T-helper 17 cell (primary cell): ENCODE data around the gene SMR3B. TPM values are rescaled to one million over a fixed set of nuclear protein-coding genes. Genes with fewer than 3 reads are reported as not detected.

Source experiments
- ATAC-seq: fragments of 150-1000 bp; cut with Tn5 transposase; 2 replicates; pipeline ENCODE4 v1.10.0; 2021; ENCODE audit warnings: mild to moderate bottlenecking, moderate library complexity
- DNase-seq, 3 donors: peaks; one replicate each; pipeline versions ENCODE4 v3.0.0 to v3.0.0-alpha.2; 2020 to 2021
- H3K9me3 ChIP-seq: one replicate; pipeline ENCODE4 v1.7.0; 2013; ENCODE audit warnings: low read length, mild to moderate bottlenecking; ENCODE audit not compliant: control insufficient read depth, poor library complexity, severe bottlenecking
- H3K27ac Mint-ChIP-seq: one replicate; pipeline ENCODE4 v1.8.0; 2022; ENCODE audit warnings: mild to moderate bottlenecking, moderate library complexity, mixed read lengths
- H3K27me3 Mint-ChIP-seq: one replicate; pipeline ENCODE4 v1.8.0; 2022; ENCODE audit warnings: mixed read lengths
- H3K36me3 Mint-ChIP-seq: one replicate; pipeline ENCODE4 v1.8.0; 2022; ENCODE audit warnings: low read depth, mixed read lengths
- H3K4me1 Mint-ChIP-seq: one replicate; pipeline ENCODE4 v1.8.0; 2022; ENCODE audit warnings: mild to moderate bottlenecking, mixed read lengths
- H3K4me3 Mint-ChIP-seq: one replicate; pipeline ENCODE4 v1.8.0; 2022; ENCODE audit warnings: mild to moderate bottlenecking, moderate library complexity, mixed read lengths
- total RNA-seq, 4 donors: library from RNA in 2 of 4; stranded (reverse) in 2 of 4; gene quantifications; one replicate each; pipeline ENCODE4 v1.2.3 and lab custom pipeline; 2022 to 2026

The SMR3B gene
- total RNA-seq, 2 donors from 2014 or later = not detected

- no peaks in the 10 kb centered on the region for H3K36me3 Mint-ChIP-seq
Measured at GRCh38 chr4:70392057-70392776, 9.3 kb downstream of the SMR3B start.

DNA sequence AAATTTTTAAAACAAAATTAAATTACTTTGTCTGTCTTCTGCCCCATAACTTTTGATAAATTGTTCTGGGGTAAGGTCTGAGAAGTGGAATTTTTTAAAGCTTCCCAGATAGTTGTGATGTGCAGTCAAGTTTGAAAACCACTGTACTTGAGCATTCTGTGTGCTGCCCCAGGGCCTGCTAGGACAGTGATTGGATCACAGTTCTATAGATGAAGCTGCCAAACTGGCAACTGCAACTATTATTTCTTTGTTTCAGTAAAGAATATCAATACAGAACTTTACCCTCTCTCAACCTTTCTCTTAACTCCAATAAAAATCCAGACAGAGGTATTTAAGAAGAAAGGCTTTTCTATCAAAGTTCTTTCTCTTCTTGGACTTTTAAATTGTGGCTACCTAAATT, 14.6 kb downstream of the SMR3B start, which contains the start of gene OPRPN:
OPRPN (plus strand) TSS at position 361 of the 400 bp plus-strand sequence. CDS start 1,346 bp downstream, outside the sequence.
- Mint-ChIP-seq H3K36me3 (no peaks in the 10 kb centered on the region), H3K4me1 (no peaks in the 10 kb centered on the region), H3K27ac (no peak within 1 kb of the TSS), H3K27me3 (no peaks in the 10 kb centered on the region), H3K4me3 (no peak within 1 kb of the TSS)
- no peak for ATAC-seq
- no peaks in the 10 kb centered on the region for H3K9me3 ChIP-seq
- DNase-seq = no peak

More at GRCh38 chr4:70392057-70392776, 9.3 kb downstream of the SMR3B start:
- no peak for DNase-seq
- H3K9me3 ChIP-seq = no peaks in the 10 kb centered on the region
- no peak overlapping the region for H3K4me3 Mint-ChIP-seq
- H3K27me3 Mint-ChIP-seq = no peaks in the 10 kb centered on the region
- no peaks in the 10 kb centered on the region for H3K4me1 Mint-ChIP-seq
- H3K27ac Mint-ChIP-seq = no peak overlapping the region
- ATAC-seq = no peak

DNA sequence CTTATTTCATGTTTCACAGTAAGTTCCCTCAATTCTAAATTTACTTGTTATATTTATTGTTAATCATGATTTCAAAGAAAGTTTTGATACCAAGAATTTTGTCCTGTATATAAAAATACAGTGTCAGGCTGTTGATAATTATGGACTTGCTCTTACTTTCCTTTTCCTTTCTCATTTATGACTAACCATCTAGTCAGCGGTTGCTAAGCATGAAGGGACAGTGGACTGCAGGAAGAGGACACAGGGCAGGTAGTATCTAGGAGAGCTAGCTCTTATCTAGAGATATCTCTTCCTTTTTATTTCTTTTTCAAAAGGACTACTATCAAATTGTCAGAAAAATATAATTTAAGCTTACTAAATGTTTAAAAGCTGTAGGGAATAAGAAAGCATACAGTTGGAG, 16.4 kb downstream of the SMR3B start:
- ATAC-seq (no peak), DNase-seq (no peak)
- no peaks in the 10 kb centered on the region for H3K36me3 Mint-ChIP-seq
- no peaks in the 10 kb centered on the region for H3K27me3 Mint-ChIP-seq
- H3K4me3 Mint-ChIP-seq = no peak overlapping the region
- H3K27ac Mint-ChIP-seq = no peak overlapping the region
- H3K9me3 ChIP-seq = no peaks in the 10 kb centered on the region
- H3K4me1 Mint-ChIP-seq = no peaks in the 10 kb centered on the region

- no peaks in the 10 kb centered on the region for H3K9me3 ChIP-seq
- H3K4me1 Mint-ChIP-seq = no peaks in the 10 kb centered on the region
- no peak overlapping the region for H3K4me3 Mint-ChIP-seq
- DNase-seq = no peak
- no peaks in the 10 kb centered on the region for H3K36me3 Mint-ChIP-seq
- H3K27ac Mint-ChIP-seq = no peak overlapping the region
- no peaks in the 10 kb centered on the region for H3K27me3 Mint-ChIP-seq
- no peak for ATAC-seq
Measured at GRCh38 chr4:70402762-70403161, 19.8 kb downstream of the SMR3B start.

DNA sequence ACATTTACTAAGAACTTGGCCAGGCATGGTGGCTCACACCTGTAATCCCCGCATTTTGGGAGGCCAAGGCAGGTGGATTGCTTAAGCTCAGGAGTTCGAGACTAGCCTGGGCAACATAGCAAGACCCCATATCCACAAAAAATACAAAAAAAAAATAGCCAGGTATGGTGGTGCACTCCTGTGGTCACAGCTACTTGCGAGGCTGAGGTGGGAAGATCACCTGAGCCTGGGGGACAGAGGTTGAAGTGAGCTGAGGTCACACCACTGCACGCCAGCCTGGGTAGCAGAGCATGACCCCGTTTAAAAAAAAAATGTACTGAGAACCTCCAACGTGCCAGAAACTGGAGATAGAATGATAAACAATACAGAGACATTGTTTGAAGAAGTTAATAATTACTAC, 22.8 kb downstream of the SMR3B start:
- ATAC-seq (no peak), DNase-seq (no peak)
- no peak overlapping the region for H3K27ac Mint-ChIP-seq
- H3K4me1 Mint-ChIP-seq = no peaks in the 10 kb centered on the region
- no peaks in the 10 kb centered on the region for H3K27me3 Mint-ChIP-seq
- H3K36me3 Mint-ChIP-seq = no peaks in the 10 kb centered on the region
- no peaks in the 10 kb centered on the region for H3K9me3 ChIP-seq
- no peak overlapping the region for H3K4me3 Mint-ChIP-seq

- H3K9me3 ChIP-seq = peaks cover 3% of the 10 kb centered on the region
- no peak overlapping the region for H3K27ac Mint-ChIP-seq
- H3K4me3 Mint-ChIP-seq = no peak overlapping the region
- H3K27me3 Mint-ChIP-seq = no peaks in the 10 kb centered on the region
- no peak for DNase-seq
- no peak for ATAC-seq
- H3K36me3 Mint-ChIP-seq = no peaks in the 10 kb centered on the region
- H3K4me1 Mint-ChIP-seq = no peaks in the 10 kb centered on the region
Measured at GRCh38 chr4:70425306-70425705, 42.4 kb downstream of the SMR3B start.

GRCh38 chr4:70426789-70427188, 43.9 kb downstream of the SMR3B start:
- Mint-ChIP-seq H3K27me3 (no peaks in the 10 kb centered on the region), H3K4me1 (no peaks in the 10 kb centered on the region), H3K4me3 (no peak overlapping the region), H3K36me3 (no peaks in the 10 kb centered on the region), H3K27ac (no peak overlapping the region)
- DNase-seq (no peak), ATAC-seq (no peak)
- peaks cover 3% of the 10 kb centered on the region for H3K9me3 ChIP-seq

DNA sequence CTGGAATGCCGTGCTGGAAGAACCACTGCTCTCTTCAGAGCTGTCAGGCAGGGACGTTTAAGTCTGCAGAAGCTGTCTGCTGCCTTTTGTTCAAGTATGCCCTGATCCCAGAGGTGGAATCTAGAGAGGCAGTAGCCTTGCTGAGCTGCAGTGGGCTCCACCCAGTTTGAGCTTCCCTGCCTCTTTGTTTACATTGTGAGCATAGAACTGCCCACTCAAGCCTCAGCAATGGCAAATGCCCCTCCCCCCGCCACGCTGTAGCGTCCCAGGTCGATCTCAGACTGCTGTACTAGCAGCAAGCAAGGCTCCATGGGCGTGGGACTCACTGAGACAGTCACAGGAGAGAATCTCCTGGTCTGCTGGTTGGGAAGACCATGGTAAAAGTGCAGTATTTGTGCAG, 54.3 kb downstream of the SMR3B start:
- no peak overlapping the region for H3K4me3 Mint-ChIP-seq
- H3K27me3 Mint-ChIP-seq = peaks cover 7% of the 10 kb centered on the region
- no peak overlapping the region for H3K27ac Mint-ChIP-seq
- DNase-seq (no peak), ATAC-seq (no peak)
- no peaks in the 10 kb centered on the region for H3K4me1 Mint-ChIP-seq
- no peaks in the 10 kb centered on the region for H3K9me3 ChIP-seq
- no peaks in the 10 kb centered on the region for H3K36me3 Mint-ChIP-seq

Other genes starting within 250 kb of the SMR3B start
- not detected for gene PRR27, start 228.9 kb upstream of the SMR3B start, total RNA-seq
- not detected for gene ODAM, start 187.4 kb upstream of the SMR3B start, total RNA-seq
- gene FDCSP, start 157.0 kb upstream of the SMR3B start, total RNA-seq = not detected
- not detected for gene CSN3, start 140.5 kb upstream of the SMR3B start, total RNA-seq
- not detected for gene CABS1, start 48.1 kb upstream of the SMR3B start, total RNA-seq
- not detected for gene SMR3A, start 22.4 kb upstream of the SMR3B start, total RNA-seq
- not detected for gene OPRPN, start 14.8 kb downstream of the SMR3B start, total RNA-seq
- not detected for gene MUC7, start 89.1 kb downstream of the SMR3B start, total RNA-seq
- not detected for gene AMTN, start 135.4 kb downstream of the SMR3B start, total RNA-seq
- not detected for gene AMBN, start 209.1 kb downstream of the SMR3B start, total RNA-seq
- not detected for gene ENAM, start 245.6 kb downstream of the SMR3B start, total RNA-seq